Fibroblast of lung (primary cell): ENCODE results near the gene SGCA. TPM values are rescaled to one million over a fixed set of nuclear protein-coding genes. Genes with fewer than 3 reads are reported as not detected.

ENCODE experiments used
- DNase-seq, 2 donors: peaks; one replicate each; pipeline versions ENCODE4 v3.0.0 to v3.0.0-alpha.2; 2010; ENCODE audit warnings: low read depth in 2 of 2
- H2AFZ ChIP-seq: 2 replicates; pipeline ENCODE4 v1.5.1; 2012; ENCODE audit warnings: low read length, control low read depth, inconsistent platforms
- H3K27ac ChIP-seq: 2 replicates; pipeline ENCODE4 v1.5.1; 2011; ENCODE audit warnings: low read length, control low read depth; ENCODE audit not compliant: insufficient read depth
- H3K27me3 ChIP-seq: 2 replicates; pipeline ENCODE4 v1.5.1; 2011; ENCODE audit warnings: mild to moderate bottlenecking, low read length; ENCODE audit not compliant: control insufficient read depth, insufficient read depth
- H3K36me3 ChIP-seq: 2 replicates; pipeline ENCODE4 v1.5.1; 2011; ENCODE audit warnings: low read length; ENCODE audit not compliant: control insufficient read depth, insufficient read depth
- H3K4me1 ChIP-seq: 2 replicates; pipeline ENCODE4 v1.5.1; 2011; ENCODE audit warnings: low read length; ENCODE audit not compliant: control insufficient read depth, insufficient read depth; ENCODE audit errors: extremely low read depth
- H3K4me2 ChIP-seq: 2 replicates; pipeline ENCODE4 v1.5.1; 2011; ENCODE audit warnings: low read length, control low read depth; ENCODE audit not compliant: insufficient read depth; ENCODE audit errors: extremely low read depth
- H3K4me3 ChIP-seq, 4 experiments: fragments of 200-600 bp in 1 of 4; sonication (generic) in 1 of 4; replicated peaks in 1 of 4; 2 replicates each; pipeline ENCODE4 v1.5.1; 2011 to 2016; ENCODE audit warnings: low read length in 4 of 4, low read depth in 3 of 4, mild to moderate bottlenecking in 3 of 4, control low read depth in 2 of 4, inconsistent platforms in 1 of 4, mixed read lengths in 1 of 4; ENCODE audit not compliant: insufficient read depth in 1 of 4; ENCODE audit errors: control extremely low read depth in 1 of 4
- H3K79me2 ChIP-seq: 2 replicates; pipeline ENCODE4 v1.5.1; 2012; ENCODE audit warnings: mild to moderate bottlenecking, low read length, inconsistent platforms; ENCODE audit not compliant: control insufficient read depth, insufficient read depth
- H3K9ac ChIP-seq: 2 replicates; pipeline ENCODE4 v1.5.1; 2011; ENCODE audit warnings: mild to moderate bottlenecking, low read length, control low read depth; ENCODE audit not compliant: insufficient read depth
- H3K9me3 ChIP-seq: 2 replicates; pipeline ENCODE4 v1.5.1; 2012; ENCODE audit warnings: low read depth, low read length; ENCODE audit not compliant: control insufficient read depth, insufficient read depth
- H4K20me1 ChIP-seq: 2 replicates; pipeline ENCODE4 v1.5.1; 2011; ENCODE audit warnings: low read length; ENCODE audit not compliant: control insufficient read depth, insufficient read depth; ENCODE audit errors: extremely low read depth
- EZH2 ChIP-seq: IDR thresholded peaks from 2 replicates; pipeline ENCODE4 v1.5.1; 2012; ENCODE audit warnings: low read length, control low read depth, mild to moderate bottlenecking; ENCODE audit errors: missing control alignments
- polyA plus RNA-seq, 2 donors: library from polyadenylated mRNA; depleted of rRNA in 1 of 2; stranded (reverse) in 1 of 2; unstranded in 1 of 2; fragments of >200 nt; gene quantifications; 2 replicates each; pipeline ENCODE4 v1.2.1, GENCODE V29; 2011 to 2012; ENCODE audit warnings: missing spikeins in 1 of 2
- total RNA-seq: library from RNA; depleted of rRNA; stranded (reverse); fragments of >200 nt; gene quantifications from 2 replicates; pipeline ENCODE4 v1.2.1, GENCODE V29; 2014
- TF ChIP-seq, protein P1 (sequence below), 2 donors: IDR thresholded peaks in 1 of 2; conservative IDR thresholded peaks in 1 of 2; 1 replicate in 1 of 2; 2 replicates in 1 of 2; pipeline ENCODE4 v1.5.1; 2011 to 2012; ENCODE audit warnings: low read length in 2 of 2, control low read depth in 1 of 2, inconsistent platforms in 1 of 2, low read depth in 1 of 2, mild to moderate bottlenecking in 1 of 2

The SGCA gene
- total and polyA plus RNA-seq, 2 donors (not counting 1 experiment from before 2014, with no cell fraction given) = 1.6 to 4.3 TPM

DNA sequence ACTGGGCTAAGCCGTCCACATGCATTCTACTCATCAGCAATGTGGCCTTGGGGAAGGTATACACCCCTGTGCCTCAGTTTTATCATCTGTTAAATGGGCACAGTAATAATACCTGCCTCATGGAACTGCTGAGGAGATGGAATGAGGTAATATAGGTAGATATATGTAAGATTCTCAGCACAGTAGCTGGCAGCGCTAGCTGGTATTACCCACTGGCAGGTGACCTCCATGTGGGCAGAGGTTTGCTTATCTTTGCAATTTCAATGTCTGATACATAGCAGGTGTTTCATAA, 1.2 kb upstream of the SGCA start:
- Histone ChIP-seq H3K36me3 (no peaks in the 10 kb centered on the region), H3K4me2 (no peak overlapping the region), H3K27me3 (no peaks in the 10 kb centered on the region), H3K9ac (no peak overlapping the region), H3K27ac (no peak overlapping the region), H4K20me1 (no peaks in the 10 kb centered on the region), H2AFZ (no peak overlapping the region), H3K4me3 (no peak overlapping the region), H3K79me2 (no peaks in the 10 kb centered on the region), H3K4me1 (peaks cover 9% of the 10 kb centered on the region), H3K9me3 (no peaks in the 10 kb centered on the region)
- no peak for TF ChIP-seq EZH2
- TF ChIP-seq, protein P1, sequence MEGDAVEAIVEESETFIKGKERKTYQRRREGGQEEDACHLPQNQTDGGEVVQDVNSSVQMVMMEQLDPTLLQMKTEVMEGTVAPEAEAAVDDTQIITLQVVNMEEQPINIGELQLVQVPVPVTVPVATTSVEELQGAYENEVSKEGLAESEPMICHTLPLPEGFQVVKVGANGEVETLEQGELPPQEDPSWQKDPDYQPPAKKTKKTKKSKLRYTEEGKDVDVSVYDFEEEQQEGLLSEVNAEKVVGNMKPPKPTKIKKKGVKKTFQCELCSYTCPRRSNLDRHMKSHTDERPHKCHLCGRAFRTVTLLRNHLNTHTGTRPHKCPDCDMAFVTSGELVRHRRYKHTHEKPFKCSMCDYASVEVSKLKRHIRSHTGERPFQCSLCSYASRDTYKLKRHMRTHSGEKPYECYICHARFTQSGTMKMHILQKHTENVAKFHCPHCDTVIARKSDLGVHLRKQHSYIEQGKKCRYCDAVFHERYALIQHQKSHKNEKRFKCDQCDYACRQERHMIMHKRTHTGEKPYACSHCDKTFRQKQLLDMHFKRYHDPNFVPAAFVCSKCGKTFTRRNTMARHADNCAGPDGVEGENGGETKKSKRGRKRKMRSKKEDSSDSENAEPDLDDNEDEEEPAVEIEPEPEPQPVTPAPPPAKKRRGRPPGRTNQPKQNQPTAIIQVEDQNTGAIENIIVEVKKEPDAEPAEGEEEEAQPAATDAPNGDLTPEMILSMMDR (conservative IDR thresholded peaks at IDR 0.05 in 1 of 2, IDR thresholded peaks at IDR 0.05 in 1 of 2; ENCODE audit: low read depth in 1 of 2, low read length in 2 of 2) = no peak
- no peak for DNase-seq

DNA sequence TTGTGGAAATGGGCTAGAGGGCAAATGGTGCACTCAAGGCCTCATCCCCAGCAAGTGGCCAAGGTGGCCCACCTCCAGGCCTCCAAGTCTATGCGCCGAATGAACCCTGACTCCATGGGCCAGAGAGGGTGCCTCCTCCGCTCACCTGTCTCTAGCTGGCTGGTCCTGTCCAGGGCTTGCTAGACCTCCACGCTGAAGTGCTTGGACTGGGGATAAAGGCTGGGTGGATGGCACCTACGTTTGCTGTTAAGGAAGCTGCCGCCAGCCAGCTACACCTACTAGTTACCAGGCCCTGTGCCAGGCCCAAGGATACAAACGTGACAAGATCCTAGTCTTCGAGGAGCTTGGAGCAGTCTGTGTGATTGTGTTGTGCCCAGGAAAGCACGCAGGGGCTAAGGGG, 739 bp upstream of the SGCA start:
- no peak for DNase-seq
- Histone ChIP-seq H3K79me2 (no peaks in the 10 kb centered on the region), H3K4me2 (no peak overlapping the region), H2AFZ (no peak overlapping the region), H3K27ac (no peak overlapping the region), H3K9ac (no peak overlapping the region), H3K9me3 (no peaks in the 10 kb centered on the region), H3K27me3 (no peaks in the 10 kb centered on the region), H3K4me3 (no peak overlapping the region), H3K36me3 (no peaks in the 10 kb centered on the region), H4K20me1 (no peaks in the 10 kb centered on the region), H3K4me1 (peaks cover 9% of the 10 kb centered on the region)
- TF ChIP-seq, protein P1 (conservative IDR thresholded peaks at IDR 0.05 in 1 of 2, IDR thresholded peaks at IDR 0.05 in 1 of 2; ENCODE audit: low read depth in 1 of 2, low read length in 2 of 2) = no peak
- TF ChIP-seq EZH2 = no peak

DNA sequence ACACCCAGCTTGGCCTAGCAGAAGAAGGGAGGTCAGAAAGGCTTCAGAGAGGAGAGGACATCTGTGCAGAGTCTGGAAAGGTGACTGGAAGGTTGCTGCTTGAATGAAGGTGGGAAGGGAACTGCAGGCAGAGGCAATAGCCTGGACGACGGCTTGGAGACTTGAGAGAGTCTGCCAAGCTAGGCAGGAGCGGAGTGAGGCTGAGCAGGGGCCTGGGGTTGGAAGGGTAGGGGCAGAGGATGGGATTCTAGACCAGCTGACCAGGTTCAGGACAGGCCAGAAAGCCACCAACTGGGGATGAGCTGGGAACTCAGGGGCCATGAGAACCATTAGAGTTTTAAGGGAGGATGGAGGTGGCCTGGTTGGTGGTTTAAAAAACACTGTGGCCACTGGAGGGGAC, 339 bp upstream of the SGCA start:
- H3K4me3 ChIP-seq = no peak overlapping the region
- H3K4me2 ChIP-seq = no peak overlapping the region

More for the DNA sequence above, 339 bp upstream of the SGCA start:
- TF ChIP-seq, protein P1 (conservative IDR thresholded peaks at IDR 0.05 in 1 of 2, IDR thresholded peaks at IDR 0.05 in 1 of 2; ENCODE audit: low read depth in 1 of 2, low read length in 2 of 2) = no peak
- no peak for TF ChIP-seq EZH2
- peaks cover 9% of the 10 kb centered on the region for H3K4me1 ChIP-seq
- H3K36me3 ChIP-seq = no peaks in the 10 kb centered on the region
- no peaks in the 10 kb centered on the region for H3K9me3 ChIP-seq
- H3K27me3 ChIP-seq = no peaks in the 10 kb centered on the region
- H4K20me1 ChIP-seq = no peaks in the 10 kb centered on the region
- no peaks in the 10 kb centered on the region for H3K79me2 ChIP-seq
- no peak overlapping the region for H3K27ac ChIP-seq
- no peak overlapping the region for H3K9ac ChIP-seq
- H2AFZ ChIP-seq = no peak overlapping the region
- no peak for DNase-seq
